HG03280 (cell line): ENCODE measurements around the gene ANXA4.
"Not testable (repeated sequence)": the region's sequence is repeated elsewhere in the genome, so short reads cannot be mapped to it uniquely, and the experiment has no call there.

Experiments
- ATAC-seq: cut with Tn5 transposase; IDR thresholded peaks from one replicate; pipeline ENCODE4 v1.9.1; 2021; ENCODE audit warnings: mild to moderate bottlenecking, moderate library complexity; ENCODE audit not compliant: unreplicated experiment

ANXA4 gene

DNA sequence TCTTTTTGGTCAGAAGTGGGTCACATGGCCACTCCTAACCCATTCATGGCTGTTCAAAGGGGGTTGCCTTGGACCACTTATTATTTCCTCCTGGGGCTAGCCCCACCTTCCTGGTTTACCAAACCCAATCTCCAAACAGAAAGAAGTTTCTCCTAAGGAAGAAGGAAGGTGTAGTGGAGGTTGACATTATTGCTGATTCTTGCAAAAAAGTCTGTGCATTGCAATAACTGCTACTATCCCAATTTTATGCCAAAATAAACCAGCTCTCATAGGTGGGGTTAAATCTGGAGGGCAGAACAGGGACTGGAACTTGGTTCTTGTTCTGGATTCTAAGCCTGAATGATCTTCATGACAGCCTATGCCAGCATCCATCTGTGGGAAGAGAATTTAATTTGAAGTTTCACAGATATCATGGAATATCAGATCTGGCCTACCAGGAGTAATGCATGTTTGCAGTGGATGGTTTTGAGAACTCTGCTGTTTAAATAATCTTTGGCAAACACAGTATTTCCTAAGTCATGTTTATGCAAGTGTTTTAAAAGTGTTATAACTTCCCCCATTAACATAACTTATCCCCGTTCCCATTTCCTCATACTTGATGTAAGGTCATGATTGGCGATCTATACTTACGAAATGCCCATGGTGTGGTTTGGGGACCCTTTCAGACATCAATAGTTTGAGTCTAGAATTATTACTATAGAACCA lies 11.9 kb downstream of the ANXA4 start:
- no peak for ATAC-seq

DNA sequence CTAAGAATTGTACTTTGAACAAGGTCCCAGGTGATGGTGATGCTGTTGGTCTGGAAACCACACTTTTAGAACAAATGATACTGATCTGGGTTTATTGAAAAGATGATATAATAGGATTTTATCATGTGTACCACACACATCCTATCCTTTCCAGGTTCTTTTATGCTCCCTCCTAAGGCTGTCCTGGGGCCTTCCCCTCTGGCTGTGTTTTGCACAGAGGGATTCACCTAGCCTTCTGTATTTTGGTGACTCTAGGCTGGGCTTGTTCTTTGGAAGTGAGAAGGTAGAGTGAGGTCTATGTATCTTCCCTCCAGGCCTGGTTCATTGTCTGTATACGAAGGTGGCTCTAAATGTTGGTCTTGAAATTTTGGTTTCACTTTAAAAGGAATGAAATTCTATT lies 12.7 kb downstream of the ANXA4 start:
- no peak for ATAC-seq

DNA sequence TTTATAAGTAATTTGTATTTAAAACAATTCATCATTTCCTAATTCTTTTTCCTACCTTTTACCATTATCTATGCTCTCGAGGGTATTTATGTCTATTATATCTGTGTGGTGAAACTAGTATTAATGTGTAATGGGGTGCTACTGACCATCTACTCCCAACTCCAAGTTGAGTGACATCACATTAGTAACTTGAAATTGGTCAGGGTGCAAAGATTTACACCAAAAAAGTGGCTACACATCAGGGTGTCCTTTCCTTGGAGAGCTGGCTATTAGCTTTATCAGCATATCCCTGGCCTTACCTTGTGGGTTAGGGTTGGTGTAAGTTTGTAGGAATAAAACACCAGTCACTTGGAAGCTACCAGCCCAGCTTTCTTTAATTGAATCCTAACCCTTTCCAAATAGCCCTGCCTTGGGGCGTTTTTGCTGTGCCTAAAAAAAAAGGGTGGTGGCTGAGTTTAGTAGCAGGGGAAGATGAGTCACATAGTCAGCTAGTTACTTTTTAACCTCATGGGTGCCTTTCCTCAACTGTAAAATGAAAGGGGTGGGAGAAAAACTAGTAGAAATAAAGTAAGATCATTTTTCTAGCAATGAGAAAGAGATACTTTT lies 14.0 kb downstream of the ANXA4 start:
- ATAC-seq: no peak

DNA sequence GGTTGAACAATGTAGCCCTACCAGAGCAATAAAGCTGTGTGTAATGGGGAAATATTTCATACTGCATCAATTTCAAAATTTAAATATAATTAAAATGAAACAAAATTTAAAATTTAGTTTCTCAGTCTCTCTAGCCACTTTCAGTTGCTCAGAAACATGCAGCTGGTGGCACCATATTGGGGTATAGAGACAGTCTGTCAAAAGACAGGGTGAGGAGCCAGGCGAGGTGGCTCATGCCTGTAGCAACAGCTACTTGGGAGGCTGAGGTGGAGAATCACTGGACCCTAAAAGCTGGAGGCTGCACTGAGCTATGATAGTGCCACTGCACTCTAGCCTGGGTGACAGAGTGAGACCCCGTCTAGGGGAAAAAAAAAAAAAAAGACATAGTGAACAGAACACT lies 20.1 kb downstream of the ANXA4 start:
- ATAC-seq: no peak

DNA sequence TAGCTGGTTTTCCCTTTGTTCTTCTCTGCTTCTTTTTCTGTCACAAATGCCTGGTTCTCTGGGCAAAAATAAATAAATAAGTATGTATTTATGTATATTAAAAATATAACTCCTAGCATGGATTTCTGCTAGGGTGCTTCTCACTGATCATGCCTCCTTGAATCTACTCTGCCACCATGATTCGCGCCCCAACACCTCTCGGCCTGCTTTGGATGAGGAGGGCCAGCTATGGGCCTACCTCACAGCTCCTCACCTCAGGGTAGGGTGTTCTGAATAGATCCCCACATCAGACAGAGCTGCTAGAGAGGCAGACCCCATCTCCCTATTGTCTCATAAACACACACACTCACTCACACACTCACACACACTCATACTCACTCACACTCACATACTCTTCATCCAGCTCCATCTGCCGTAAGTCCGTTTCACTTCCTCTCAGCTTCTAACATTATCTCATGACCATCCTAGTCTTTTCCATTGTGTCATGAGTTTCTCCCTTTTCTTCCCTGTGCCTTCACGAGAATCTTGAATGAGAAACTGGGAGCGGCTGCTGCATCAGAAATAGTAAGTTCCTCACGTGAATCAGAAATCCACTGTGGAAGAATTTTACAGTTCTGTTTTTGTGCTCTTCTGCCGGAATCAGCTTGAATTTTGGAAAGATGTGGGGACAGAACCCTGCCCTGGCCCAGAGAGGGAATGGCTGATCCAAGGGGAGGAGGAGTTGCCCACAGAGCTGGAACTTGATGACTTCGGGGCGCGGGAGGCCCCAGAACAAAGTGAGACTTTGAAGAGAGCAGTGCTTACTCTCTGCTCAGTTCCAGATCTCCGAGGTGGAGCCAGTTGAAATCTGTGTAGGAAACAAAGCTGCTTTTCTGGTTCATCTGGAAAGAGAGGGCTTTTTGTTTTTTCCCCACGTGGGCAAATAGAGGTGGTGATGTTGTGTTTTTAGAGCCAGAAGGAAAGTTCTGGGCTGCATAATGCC lies 20.9 kb downstream of the ANXA4 start:
- ATAC-seq: no peak

DNA sequence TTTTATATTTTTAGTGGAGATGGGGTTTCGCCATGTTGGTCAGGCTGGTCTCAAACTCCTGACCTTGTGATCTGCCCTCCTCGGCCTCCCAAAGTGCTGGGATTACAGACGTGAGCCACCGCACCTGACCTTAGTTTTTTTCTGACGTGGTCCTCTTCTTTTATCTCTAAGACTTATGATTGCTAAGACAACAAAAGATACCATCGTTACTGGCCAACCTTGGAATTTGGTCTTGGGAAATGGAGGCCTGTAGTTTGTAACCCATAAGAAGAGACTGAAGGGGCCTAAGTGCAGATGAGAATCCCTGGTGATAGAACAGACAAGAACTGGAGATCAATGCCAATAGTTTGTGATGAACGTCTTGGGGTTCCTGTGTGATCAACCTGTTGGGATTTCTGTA lies 21.9 kb downstream of the ANXA4 start:
- not testable (repeated sequence) for ATAC-seq

DNA sequence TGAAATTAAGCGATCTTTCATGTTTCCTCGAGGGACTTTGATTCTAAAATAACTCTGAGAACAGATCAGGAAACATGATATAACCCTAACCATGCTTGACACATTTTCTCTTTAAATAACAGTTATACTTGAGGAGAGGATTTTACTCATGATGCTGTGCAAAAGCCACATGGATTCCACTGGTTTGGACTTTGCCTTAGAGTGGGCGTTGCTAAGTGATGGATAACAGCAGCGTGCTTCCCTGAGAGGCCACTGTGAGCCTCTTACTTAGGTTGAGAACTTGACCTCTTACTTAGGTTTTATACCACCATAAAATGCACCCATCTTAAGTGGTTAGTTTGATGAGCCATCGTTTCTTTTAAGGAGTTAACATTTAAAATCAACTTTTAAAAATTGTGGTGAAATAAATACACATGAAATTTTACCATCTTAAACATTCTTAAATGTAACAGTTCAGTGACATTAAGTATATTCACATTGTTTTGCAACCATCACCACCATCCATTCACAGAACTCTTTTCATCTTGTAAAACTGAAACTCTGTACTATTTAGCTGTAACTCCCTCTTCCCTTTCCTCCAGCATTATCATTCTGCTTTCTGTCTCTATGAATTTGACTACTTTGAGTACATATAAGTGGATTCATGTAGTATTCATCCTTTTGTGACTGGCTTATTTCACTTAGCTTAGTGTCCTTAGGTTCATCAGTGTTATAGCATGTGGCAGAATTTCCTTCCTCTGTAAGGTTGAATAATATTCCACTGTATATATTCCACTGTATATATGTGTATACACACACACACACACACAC lies 22.6 kb downstream of the ANXA4 start:
- ATAC-seq: no peak

DNA sequence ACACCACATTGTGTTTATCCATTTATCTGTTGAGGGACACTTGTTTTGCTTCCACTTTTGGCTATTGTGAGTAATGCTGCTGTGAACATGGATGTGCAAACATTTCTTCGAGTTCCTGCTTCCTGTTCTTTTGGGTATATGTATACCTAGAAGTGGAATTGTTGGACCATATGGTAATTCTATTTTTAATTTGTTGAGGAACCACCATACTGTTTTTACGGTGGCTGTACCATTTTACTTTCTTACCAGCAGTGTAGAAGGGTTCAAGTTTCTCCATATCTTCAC lies 23.1 kb downstream of the ANXA4 start:
- ATAC-seq: no peak

DNA sequence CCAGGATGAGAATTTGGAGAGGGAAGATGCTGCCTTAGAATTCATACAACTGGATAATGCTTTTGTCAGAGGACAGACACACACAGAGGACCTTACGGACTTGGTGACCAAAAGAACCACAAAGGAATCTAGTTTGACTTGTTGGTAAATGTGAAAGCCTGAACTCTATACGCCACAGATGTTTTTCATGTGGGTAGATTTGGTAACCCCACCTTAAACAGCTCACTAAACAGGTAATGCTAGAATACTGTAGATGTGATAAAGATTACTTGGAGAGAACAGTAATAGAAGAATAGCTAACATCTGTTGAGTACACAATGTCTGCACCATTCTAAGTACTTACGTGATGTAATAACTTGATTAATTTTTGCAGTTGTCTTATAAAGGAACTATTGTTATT lies 24.1 kb downstream of the ANXA4 start:
- no peak for ATAC-seq

DNA sequence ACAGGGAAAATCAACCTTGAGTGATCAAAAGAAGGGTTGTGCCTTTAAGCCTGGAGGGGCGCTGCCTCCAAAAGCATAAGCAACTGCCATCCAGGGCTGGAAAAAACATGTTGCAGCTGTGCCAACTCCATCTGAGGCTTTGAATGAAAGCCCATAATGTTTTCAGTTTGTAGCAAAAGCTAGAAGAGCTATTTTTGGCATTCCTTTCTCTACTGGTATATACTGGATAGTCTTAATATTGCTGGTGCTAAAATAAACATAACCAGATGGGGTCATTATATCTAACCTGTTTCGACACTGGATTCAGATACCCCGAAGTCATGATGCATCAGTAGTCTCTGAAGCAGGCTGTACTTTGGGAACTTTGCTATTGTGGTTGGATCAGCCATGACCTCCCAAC lies 25.1 kb downstream of the ANXA4 start:
- ATAC-seq: no peak

DNA sequence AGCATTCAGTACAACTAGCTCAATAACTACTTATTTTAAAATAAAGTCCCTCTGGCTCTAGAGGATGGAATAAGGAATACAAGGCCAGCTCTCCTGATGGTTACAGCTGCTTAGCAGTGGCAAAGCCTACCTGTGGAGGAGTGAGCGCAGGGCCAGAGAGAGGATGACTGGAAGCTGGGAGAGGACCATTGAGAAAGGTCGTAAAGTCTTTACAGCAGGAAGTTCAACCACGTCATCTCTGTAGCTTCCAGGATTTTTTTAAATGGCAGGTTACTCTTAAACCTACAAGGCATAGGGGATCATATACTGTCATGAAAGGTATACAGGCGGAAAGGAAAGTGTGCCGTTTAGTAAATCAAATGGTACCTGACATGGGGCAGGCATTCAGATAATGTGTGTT lies 26.3 kb downstream of the ANXA4 start:
- no peak for ATAC-seq

DNA sequence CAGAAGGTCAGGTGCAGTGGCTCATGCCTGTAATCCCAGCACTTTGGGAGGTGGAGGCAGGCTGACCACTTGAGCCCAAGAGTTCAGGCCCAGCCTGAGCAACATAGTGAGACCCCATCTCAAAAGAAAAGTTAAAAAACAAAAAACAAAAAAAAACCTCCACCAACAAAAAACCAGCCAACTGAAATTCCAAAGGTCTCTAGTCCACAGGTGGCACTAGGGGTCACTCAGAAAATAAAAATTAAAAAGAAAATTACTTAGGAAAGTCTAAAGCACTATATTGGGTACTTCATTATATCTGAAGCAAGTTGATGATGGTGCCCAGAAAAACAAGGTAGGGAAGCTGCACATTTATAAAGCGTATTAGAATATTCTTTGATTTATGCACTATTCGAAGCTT lies 26.9 kb downstream of the ANXA4 start:
- ATAC-seq: no peak

DNA sequence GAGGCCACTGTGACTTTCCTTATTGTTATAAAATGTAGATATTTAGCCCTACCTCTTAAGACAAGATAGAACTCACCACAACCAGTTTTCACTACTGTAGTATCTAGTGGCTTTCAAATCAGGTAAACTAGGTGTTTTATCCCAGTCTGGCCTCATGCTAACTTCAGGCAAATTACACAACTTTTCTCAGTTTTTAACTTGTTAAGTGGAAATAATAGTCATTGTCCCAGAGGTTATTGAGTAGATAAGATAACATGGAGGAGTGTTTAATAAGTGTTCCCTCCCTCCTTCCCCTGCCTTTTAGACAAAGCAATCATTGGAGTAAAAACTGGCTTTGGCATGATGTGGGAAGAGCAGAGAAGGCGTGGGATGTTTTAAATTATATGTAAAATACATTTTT lies 27.3 kb downstream of the ANXA4 start:
- no peak for ATAC-seq

DNA sequence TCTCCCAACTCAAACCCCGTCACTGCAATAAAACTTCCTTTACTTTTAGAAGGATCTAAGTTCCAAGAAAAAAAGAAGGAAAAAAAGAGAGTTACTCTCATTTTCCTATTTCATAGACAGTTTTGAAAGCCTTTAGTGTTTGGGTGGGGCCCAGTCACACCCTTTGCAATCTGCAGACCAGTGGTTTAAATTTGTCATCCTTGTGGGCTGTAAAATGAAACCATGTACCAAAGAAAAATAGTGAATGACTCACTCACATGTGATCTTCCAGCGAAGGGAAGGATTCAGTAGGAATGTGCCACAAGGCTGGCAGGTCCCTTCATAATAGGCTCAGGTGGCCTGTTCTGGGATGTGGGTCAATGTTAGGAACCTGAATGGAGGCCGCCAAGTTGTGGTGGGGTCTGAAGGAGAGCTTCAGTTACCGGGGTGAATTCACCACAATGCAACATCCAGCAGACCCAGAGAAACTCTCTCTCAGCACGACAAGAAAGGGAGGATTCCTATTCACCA lies 28.3 kb downstream of the ANXA4 start:
- ATAC-seq: no peak

DNA sequence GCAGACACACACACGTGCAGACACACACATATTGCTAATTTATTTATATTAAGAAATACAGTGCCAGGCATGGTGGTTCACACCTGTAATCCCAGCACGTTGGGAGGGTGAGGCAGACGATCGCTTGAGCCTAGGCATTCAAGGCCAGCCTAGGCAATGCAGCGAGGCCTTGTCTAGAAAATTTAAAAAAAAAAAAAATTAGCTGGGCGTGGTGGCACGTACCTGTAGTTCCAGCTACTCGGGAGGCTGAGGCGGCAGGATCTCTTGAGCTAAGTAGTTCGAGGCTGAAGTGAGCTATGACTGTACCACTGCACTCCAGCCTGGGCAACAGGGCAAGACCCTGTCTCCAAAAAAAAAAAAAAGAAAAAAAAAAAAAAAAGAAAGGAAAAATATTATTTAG lies 28.8 kb downstream of the ANXA4 start:
- no peak for ATAC-seq

DNA sequence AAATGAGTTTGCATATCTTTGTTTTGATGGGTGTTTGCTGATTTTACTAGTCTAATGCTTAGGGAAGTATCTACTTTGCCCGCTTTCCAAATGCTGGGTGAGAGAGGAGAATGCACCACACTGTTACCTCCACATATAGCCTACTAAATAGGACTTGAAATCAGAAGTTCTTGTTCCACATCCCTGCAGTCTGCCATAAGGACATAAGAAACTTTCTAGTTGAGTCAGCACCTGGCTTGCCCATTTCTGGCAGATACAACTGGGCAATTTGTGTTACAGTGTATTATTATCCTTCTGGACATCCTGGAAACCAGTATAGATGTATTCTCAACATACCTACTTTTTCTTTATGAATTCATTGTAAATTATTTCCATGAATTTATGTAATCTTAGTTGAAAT lies 29.5 kb downstream of the ANXA4 start:
- no peak for ATAC-seq

DNA sequence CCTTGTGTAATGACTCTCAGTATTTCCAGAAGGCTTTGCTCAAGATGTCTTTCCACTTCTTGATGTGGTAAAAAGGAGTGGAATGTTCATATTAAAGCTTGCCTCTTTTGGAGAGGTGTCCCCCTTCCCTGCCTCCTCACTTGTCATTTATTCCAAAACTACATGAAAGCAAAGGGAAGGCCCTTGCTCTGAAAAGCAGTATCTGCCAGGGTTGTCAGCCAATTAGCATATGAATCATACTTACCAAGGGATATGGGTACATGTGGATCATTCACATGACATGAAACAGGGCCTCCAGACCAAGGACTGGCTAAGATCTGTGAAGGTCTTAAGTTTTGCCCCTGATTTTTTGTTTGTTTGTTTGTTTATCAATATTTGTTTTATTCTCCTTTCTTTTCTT lies 31.3 kb downstream of the ANXA4 start:
- no peak for ATAC-seq

DNA sequence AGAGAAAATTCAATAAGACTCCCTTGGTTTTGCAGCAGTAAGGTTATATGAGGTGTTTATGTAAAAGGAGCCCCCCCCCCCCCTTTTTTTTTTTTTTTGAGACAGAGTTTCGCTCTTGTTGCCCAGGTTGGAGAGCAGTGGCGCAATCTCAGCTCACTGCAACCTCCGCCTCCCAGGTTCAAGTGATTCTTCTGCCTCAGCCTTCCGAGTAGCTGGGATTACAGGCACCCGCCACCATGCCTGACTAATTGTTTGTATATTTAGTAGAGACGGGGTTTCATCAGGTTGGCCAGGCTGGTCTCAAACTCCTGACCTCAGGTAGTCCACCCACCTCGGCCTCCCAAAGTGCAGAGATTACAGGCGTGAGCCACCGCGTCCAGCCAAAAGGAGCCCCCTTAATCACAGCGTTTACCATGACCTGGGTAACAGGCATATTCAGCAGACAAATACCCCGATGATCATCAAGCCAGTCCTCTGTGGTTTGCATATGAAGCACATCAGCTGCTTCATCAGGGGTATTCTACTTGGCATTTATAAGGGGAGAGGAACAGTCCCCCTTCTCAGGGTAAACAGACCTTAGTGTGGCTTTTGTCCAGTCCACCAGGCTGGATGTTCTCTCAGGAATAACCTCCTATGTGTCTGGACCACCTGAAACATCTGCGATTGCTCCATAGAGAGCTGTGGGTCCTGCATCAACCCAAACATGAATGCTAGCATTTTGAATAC lies 32.5 kb downstream of the ANXA4 start:
- not testable (repeated sequence) for ATAC-seq

DNA sequence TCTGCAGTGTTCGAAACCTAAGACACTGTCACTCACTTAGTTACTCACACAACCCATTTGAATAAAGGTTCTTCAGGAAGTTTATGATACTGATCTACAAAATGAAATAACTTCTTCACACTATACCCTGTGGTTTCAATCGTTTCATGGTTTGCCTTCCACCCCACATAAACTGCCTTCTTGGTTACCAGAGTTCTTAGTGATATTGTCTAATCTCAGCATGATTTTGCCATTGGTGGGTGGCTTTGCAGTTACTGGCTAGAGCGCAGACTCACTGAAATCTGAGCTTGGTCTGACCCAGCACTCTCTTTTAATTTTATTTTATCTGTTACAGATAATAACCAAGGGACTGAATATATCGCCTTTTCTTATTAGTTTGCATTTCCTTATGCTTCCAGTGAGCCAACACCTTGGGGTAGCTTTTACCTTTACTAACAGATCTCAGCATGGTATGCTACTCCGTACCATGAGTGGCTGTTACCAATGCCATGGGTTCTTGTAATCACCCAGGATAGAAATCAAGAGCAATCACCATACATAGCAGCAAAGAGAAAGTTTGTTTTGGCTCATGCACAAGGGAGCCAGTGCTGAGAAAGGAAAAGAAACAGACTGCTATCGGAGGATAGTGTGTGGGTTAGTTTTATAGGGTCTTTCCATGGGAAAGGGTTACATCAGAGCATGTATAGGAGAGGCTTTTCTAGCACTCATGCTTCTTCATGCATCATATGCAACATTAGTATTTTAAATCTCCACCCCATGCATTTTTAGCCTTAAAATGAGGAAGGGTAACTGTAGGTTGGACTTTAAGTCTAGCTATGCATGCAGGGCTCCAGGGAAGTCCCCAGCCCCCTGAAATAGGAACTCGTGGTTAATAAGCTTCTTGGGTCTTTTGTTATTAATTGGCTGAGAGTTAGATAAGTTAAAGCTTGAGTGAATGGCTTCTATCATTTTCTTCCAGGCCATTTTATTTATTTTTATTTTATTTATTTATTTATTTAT lies 33.3 kb downstream of the ANXA4 start:
- ATAC-seq: no peak
